GM21360 (cell line): ENCODE measurements around the gene MPRIP.

Experiments
- ATAC-seq: cut with Tn5 transposase; IDR thresholded peaks from one replicate; pipeline ENCODE4 v1.9.1; 2021; ENCODE audit warnings: mild to moderate bottlenecking, moderate library complexity; ENCODE audit not compliant: unreplicated experiment

Gene MPRIP

GRCh38 chr17:17084317-17084835 lies 42.1 kb downstream of the MPRIP start:
- no peak for ATAC-seq

- no peak for ATAC-seq
Measured at GRCh38 chr17:17084941-17085340, 42.7 kb downstream of the MPRIP start.

DNA sequence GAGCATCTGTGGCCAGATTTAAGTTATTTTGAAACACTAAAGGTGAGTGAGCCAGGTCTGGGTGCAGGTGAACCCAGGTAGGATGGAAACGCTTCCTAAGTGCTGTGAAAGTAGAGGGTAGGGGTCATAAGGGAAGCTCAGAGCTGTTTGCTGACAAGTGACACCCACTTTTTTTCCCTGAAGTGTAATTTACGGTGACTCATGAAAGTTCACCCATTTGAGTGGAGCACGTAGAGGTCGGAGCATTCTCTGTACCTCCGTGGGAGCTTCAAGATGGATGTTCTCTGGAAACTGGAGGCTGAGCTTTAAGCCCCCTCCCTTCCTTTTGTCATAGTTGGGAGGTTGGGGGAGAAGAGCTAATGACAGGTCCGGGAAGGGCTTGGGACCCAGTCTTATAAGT lies 44.3 kb downstream of the MPRIP start:
- ATAC-seq, result no peak

- no peak for ATAC-seq
Measured at GRCh38 chr17:17087424-17088015, 45.3 kb downstream of the MPRIP start.

GRCh38 chr17:17088086-17088485 lies 45.8 kb downstream of the MPRIP start:
- no peak for ATAC-seq

GRCh38 chr17:17088541-17089525 lies 46.6 kb downstream of the MPRIP start:
- ATAC-seq, result no peak

GRCh38 chr17:17089796-17090641 lies 47.8 kb downstream of the MPRIP start:
- no peak for ATAC-seq

GRCh38 chr17:17090642-17091103 lies 48.4 kb downstream of the MPRIP start:
- ATAC-seq, result no peak

DNA sequence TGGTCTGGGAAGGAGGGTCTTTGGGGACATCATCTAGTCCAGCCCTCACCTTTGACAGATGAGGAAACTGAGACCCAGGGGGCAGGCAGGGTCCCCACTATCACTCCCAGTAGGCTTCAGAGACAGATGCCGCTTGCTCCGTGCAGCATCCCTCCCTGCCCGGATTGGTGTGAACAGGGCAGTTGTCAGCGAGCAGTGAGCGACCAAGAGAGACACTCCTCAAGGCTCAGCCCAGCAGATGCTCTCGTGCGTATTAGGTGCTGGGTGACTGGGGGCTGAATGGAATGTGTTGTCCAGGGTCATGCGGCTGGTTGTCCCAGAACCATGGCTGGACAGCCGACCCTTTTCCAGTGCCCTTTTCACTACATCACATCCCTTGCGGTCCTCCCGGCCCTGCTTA lies 49.0 kb downstream of the MPRIP start:
- ATAC-seq, result no peak

DNA sequence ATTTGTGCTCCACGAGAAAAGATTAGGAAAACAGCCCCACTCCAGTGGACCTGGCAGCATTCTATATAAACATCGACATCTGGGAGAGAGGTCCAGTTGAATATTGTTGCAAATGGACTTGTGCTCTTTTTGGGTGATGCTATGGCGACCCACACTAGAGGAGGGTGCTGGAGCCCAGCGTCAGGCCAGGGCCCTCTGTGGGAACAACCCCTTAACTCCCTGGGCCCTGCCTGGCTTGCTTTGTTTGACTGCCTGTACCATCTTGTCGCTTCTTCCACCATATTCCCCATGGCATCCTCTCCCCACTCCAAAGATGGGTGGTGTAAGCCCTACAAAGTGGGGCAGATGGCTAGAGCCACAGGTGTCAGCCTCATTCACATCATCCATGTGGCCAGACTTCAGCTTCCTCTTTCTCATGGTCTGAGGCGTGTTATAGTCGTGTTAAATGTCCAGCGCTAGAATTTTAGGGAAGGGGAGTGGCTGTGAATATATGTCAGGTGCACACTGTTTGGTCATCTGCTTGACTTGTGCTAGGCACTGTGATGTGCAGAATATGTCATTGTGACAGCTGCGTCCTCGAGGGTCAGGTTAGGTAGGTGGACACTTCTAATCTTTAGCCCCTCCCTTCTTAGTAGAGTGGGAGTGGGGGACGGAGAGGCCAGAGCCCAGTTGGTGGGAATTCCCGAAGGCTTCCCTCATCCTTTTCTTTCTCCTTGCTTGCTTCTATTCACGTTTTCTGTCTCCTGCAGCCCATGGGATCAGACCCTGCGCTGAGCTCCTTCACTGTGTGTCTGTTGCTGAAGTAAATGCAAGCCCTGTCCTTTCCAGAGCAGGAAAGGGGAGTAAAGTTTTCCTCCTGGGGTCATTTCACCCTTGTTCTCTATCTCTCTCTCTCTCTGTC lies 49.8 kb downstream of the MPRIP start:
- ATAC-seq, result no peak

- no peak for ATAC-seq
Measured at GRCh38 chr17:17093764-17094163, 51.5 kb downstream of the MPRIP start.

- ATAC-seq, result no peak
Measured at GRCh38 chr17:17096438-17097178, 54.4 kb downstream of the MPRIP start.

GRCh38 chr17:17097763-17098345 lies 55.6 kb downstream of the MPRIP start:
- ATAC-seq, result no peak

GRCh38 chr17:17098551-17099179 lies 56.4 kb downstream of the MPRIP start:
- ATAC-seq, result no peak

DNA sequence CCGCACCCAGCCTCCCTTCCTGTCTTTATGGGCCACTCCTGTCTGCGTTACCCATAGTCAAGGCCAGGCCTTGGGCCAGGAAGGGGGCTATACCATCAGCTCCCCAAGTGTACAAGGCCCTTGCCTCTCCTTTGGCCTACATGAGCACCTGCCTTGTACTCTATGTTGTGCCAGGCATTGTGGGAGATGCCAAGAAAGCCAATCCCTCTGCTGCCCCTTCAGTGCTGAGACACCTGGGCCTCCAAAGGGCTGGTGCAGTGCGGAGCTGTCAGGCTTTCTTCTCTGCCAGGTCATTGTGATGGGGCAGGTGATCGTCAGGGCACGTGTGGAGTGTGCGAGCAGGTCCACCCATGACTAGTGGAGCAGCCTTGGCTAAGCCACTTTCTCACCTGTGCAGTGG lies 59.9 kb downstream of the MPRIP start:
- ATAC-seq, result no peak

DNA sequence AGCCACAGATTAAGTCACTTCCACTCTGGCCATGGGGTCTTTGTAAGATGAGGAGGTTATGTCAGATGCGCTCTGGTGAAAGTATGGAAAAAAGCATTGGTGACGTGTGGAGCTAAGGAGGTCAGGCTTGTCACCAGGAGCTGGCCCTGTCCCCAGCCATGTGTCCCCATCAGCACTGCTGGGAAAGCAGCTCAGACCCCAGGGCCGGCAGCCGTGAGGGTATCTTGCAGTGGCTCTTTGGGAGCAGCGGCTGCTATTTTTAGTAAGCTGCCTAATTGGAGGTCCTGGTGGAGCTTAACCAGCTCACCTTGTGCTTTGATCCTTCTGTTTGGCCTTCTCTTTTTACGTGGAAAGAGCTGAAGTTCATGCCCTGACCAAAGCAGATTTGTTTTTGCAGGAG lies 60.9 kb downstream of the MPRIP start:
- no peak for ATAC-seq

DNA sequence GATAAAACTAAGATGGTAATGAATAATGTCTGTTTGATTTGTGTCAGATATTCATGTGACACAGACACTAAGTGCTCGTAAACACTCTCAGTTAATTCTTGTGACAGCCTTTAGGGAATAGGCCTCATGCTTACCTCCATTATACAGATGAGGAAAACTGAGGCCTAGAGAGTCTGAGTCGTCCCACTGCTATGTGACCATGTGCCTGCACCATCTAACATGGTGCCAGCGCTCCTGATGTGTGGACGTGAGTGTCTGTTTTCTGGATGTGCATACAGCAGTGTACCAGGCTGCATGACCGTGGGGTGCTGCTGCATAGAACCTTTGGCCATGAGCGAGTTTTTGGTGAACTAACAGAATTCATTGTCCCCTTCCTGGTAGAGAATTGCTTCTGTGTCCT lies 61.8 kb downstream of the MPRIP start:
- no peak for ATAC-seq

GRCh38 chr17:17104494-17104893 lies 62.2 kb downstream of the MPRIP start:
- no peak for ATAC-seq
